ENCODE results near the gene PPP2R5C.

Gene PPP2R5C

GRCh38 chr14:101755591-101756324, 5.8 kb upstream of the PPP2R5C start:
- DNase-seq (ENCODE audit: low read depth), result no peak

GRCh38 chr14:101757064-101757838, 4.3 kb upstream of the PPP2R5C start:
- DNase-seq (ENCODE audit: low read depth), result no peak

- no peak for DNase-seq (ENCODE audit: low read depth)
These were observed 3.7 kb upstream of the PPP2R5C start for GRCh38 chr14:101757839-101758211.

GRCh38 chr14:101758913-101759593, 2.5 kb upstream of the PPP2R5C start:
- DNase-seq (ENCODE audit: low read depth), result no peak

GRCh38 chr14:101760138-101761011, 1.1 kb upstream of the PPP2R5C start:
- peak; percentile 98 for DNase-seq (ENCODE audit: low read depth)

GRCh38 chr14:101761881-101762529, 496 bp downstream of the PPP2R5C start:
- DNase-seq (ENCODE audit: low read depth), result peak; percentile 35

- DNase-seq (ENCODE audit: low read depth), result no peak
These were observed 1.1 kb downstream of the PPP2R5C start for GRCh38 chr14:101762530-101763101.

- no peak for DNase-seq (ENCODE audit: low read depth)
These were observed 2.6 kb downstream of the PPP2R5C start for GRCh38 chr14:101763941-101764709.

- DNase-seq (ENCODE audit: low read depth), result no peak
These were observed 6.3 kb downstream of the PPP2R5C start for GRCh38 chr14:101767618-101768362.

- no peak for DNase-seq (ENCODE audit: low read depth)
These were observed 8.7 kb downstream of the PPP2R5C start for GRCh38 chr14:101770183-101770582.

GRCh38 chr14:101772770-101773169, 11.3 kb downstream of the PPP2R5C start:
- peak; percentile 32 for DNase-seq (ENCODE audit: low read depth)

- no peak for DNase-seq (ENCODE audit: low read depth)
These were observed 11.9 kb downstream of the PPP2R5C start for GRCh38 chr14:101773378-101773777.

- no peak for DNase-seq (ENCODE audit: low read depth)
These were observed 12.7 kb downstream of the PPP2R5C start for GRCh38 chr14:101774006-101774795.

GRCh38 chr14:101774814-101775213, 13.3 kb downstream of the PPP2R5C start:
- DNase-seq (ENCODE audit: low read depth), result no peak

- no peak for DNase-seq (ENCODE audit: low read depth)
These were observed 14.3 kb downstream of the PPP2R5C start for GRCh38 chr14:101775826-101776225.

- no peak for DNase-seq (ENCODE audit: low read depth)
These were observed 14.8 kb downstream of the PPP2R5C start for GRCh38 chr14:101776344-101776743.

GRCh38 chr14:101780390-101780789, 18.9 kb downstream of the PPP2R5C start:
- no peak for DNase-seq (ENCODE audit: low read depth)

GRCh38 chr14:101780887-101781239, 19.4 kb downstream of the PPP2R5C start:
- no peak for DNase-seq (ENCODE audit: low read depth)
